ENCODE measurements around the gene LIM2. TPM values are rescaled to one million over a fixed set of nuclear protein-coding genes. Genes with fewer than 3 reads are reported as not detected.
A peak's percentile ranks its signal among the peaks of the same experiment; 100 is the strongest.

Gene LIM2
- total RNA-seq, 1 donor from 2014 or later = not detected

DNA sequence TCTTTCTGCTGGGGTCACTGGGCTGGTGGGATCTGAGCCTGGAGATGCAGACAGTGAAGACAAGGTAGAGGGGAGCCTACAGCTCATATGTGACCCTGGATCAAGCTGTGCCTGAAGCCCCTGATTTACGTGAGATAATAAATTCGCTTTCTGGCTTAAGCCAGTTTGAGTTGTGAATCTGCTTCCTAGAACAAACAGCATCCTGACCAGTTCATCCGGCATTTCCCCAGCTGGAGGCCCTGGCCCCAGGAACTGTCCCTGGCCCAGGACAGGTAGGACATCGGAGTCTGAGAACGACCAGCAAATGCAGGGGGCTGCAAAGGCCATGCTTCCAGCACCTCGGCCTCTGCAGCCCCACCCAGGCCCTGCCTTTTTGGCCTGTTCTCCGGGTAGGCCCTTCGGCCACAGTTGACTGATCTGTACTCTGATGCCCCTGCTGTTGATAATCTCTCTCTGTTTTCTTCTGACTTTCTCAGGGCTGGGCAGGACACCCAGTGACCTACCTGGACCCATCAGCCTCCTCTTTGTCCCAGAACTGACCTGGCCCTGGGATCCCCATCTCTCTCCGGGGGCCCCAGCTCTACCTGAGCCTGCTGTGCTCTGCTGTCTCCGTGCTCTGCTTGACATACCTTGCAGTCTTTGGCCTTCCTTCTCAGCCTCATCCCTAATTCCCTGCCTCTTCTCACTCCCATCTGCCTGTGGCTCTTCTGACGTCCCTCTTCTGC, 36.3 kb downstream of the LIM2 start:
- Histone ChIP-seq H3K9me3 (no peaks in the 10 kb centered on the region), H3K27me3 (no peaks in the 10 kb centered on the region), H3K4me3 (no peak overlapping the region), H3K4me1 (no peaks in the 10 kb centered on the region), H3K27ac (no peak overlapping the region), H3K36me3 (peaks cover 17 to 38% of the 10 kb centered on the region in 2 donors)
- intact Hi-C loops (cut with DNase I) = no loop called here
- no peak for DNase-seq (ENCODE audit: low spot score in 2 of 2)
- TF ChIP-seq CTCF (IDR thresholded peaks at IDR 0.05) = no peak

DNA sequence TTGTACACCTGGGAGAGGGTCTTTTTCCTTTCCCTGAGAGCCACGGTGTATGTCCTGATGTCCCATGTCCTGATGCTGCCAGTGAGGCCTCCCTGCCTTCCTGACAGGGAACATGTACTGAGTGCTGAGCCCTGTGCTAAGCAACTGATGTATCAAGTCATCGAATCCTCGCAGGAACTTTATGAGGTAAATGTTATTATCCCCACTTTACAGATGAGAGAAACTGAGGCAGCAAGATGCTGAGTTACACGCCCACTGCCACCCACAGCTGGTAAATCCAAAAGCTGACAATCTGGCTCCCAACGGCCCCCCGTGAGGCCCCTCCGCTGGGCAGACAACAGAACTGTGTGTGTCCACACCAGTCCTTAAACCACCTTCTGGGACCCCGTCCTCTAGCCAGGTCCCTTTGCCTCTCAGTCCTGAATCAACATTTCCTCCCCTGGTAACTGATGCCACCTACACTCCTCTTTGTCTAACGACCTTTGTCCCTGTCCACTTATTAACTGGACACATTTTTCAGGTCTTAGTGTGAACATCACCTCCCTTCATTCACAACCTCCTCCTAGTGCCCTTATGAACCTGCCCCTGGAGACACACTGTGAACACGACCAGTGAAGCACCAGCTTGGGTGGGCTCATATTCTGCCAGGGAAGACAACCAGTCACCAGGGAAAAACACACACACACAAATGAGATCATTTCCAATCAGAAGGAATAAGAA, 40.4 kb downstream of the LIM2 start:
- Histone ChIP-seq H3K36me3 (peaks cover 20 to 43% of the 10 kb centered on the region in 2 donors), H3K27ac (no peak overlapping the region), H3K9me3 (no peaks in the 10 kb centered on the region), H3K4me3 (no peak overlapping the region), H3K4me1 (no peaks in the 10 kb centered on the region), H3K27me3 (no peaks in the 10 kb centered on the region)
- TF ChIP-seq CTCF (IDR thresholded peaks at IDR 0.05) = no peak
- no peak for DNase-seq (ENCODE audit: low spot score in 2 of 2)
- intact Hi-C loops (cut with DNase I) = no loop called here

DNA sequence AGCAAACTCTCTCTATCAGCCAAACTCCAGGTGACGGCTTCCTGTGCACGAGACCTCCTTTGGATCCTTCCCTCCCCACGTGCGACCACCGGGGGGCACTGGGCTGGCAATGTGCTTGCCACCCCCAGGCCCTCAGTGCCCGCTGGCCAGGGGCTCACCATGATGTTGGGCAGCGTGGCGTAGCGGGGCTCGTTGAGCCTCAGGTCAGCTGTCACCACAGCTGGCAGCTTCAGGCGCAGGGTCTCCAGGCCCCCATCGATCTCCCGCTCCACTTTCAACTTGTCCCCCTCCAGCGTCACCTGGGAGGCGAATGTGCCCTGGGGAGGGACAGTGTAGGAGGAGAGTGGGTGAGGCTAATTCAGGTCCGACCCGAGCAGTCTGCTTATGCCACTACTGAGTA, 41.0 kb downstream of the LIM2 start:
- intact Hi-C loops (cut with DNase I) = no loop called here
- peaks cover 20 to 40% of the 10 kb centered on the region in 2 donors for H3K36me3 ChIP-seq
- TF ChIP-seq CTCF (IDR thresholded peaks at IDR 0.05) = no peak

GRCh38 chr19:51345076-51345620, 42.6 kb downstream of the LIM2 start:
- H3K4me1 ChIP-seq = peaks cover 0 to 4% of the 10 kb centered on the region in 2 donors
- intact Hi-C loops (cut with DNase I) = no loop called here
- no peak overlapping the region for H3K27ac ChIP-seq
- no peak for DNase-seq (ENCODE audit: low spot score in 2 of 2)
- peaks cover 11 to 24% of the 10 kb centered on the region in 2 donors for H3K36me3 ChIP-seq
- no peak for TF ChIP-seq CTCF (IDR thresholded peaks at IDR 0.05)
- no peaks in the 10 kb centered on the region for H3K9me3 ChIP-seq
- no peak overlapping the region for H3K4me3 ChIP-seq
- H3K27me3 ChIP-seq = no peaks in the 10 kb centered on the region

More for the DNA sequence above, 41.0 kb downstream of the LIM2 start:
- no peak overlapping the region for H3K27ac ChIP-seq
- no peaks in the 10 kb centered on the region for H3K9me3 ChIP-seq
- H3K4me3 ChIP-seq = no peak overlapping the region
- no peaks in the 10 kb centered on the region for H3K27me3 ChIP-seq
- no peaks in the 10 kb centered on the region for H3K4me1 ChIP-seq
- DNase-seq (ENCODE audit: low spot score in 2 of 2) = no peak

- Histone ChIP-seq H3K9me3 (no peaks in the 10 kb centered on the region), H3K4me3 (no peak overlapping the region), H3K27me3 (no peaks in the 10 kb centered on the region), H3K36me3 (peaks cover 8 to 21% of the 10 kb centered on the region in 2 donors), H3K4me1 (peaks cover 0 to 4% of the 10 kb centered on the region in 2 donors), H3K27ac (peak overlapping the region in 1 of 2 donors; percentile 93)
- DNase-seq (ENCODE audit: low spot score in 2 of 2) = no peak
- intact Hi-C loops (cut with DNase I) = no loop called here
- TF ChIP-seq CTCF (IDR thresholded peaks at IDR 0.05) = no peak
These were observed 44.9 kb downstream of the LIM2 start for GRCh38 chr19:51342631-51343569.
